ENCODE measurements around the gene CDH5. TPM values are rescaled to one million over a fixed set of nuclear protein-coding genes. Genes with fewer than 3 reads are reported as not detected.
A peak's percentile ranks its signal among the peaks of the same experiment; 100 is the strongest.

Gene CDH5
- total RNA-seq, 4 donors from 2014 or later, result 5.3 to 28.1 (median 11.4) TPM

- Histone ChIP-seq H3K27ac (no peak overlapping the region), H3K4me1 (peaks cover 0 to 8% (median 0%) of the 10 kb centered on the region in 4 donors), H3K36me3 (no peaks in the 10 kb centered on the region), H3K4me3 (no peak overlapping the region), H3K9me3 (no peaks in the 10 kb centered on the region), H3K27me3 (peaks cover 0 to 13% of the 10 kb centered on the region in 2 donors)
- no peak for TF ChIP-seq POLR2A (IDR thresholded peaks at IDR 0.05)
- TF ChIP-seq CTCF (IDR thresholded peaks at IDR 0.05), result no peak
- peak in 1 of 3 donors; percentile 23 for DNase-seq
Measured at GRCh38 chr16:66421891-66422290, 55.4 kb downstream of the CDH5 start.

- no peak overlapping the region for H3K4me3 ChIP-seq
- H3K36me3 ChIP-seq, result no peaks in the 10 kb centered on the region
- TF ChIP-seq POLR2A (IDR thresholded peaks at IDR 0.05) (no peak), CTCF (IDR thresholded peaks at IDR 0.05) (no peak)
- no peaks in the 10 kb centered on the region for H3K9me3 ChIP-seq
- no peak overlapping the region for H3K27ac ChIP-seq
- peaks cover 0 to 13% of the 10 kb centered on the region in 2 donors for H3K27me3 ChIP-seq
- peaks cover 0 to 10% (median under 1%) of the 10 kb centered on the region in 4 donors for H3K4me1 ChIP-seq
- DNase-seq, result peak in 1 of 3 donors; percentile 40
Measured at GRCh38 chr16:66422366-66422765, 55.9 kb downstream of the CDH5 start.

- Histone ChIP-seq H3K27ac (no peak overlapping the region), H3K4me3 (no peak overlapping the region), H3K36me3 (no peaks in the 10 kb centered on the region), H3K9me3 (no peaks in the 10 kb centered on the region), H3K27me3 (peaks cover 0 to 13% of the 10 kb centered on the region in 2 donors), H3K4me1 (peaks cover 0 to 18% (median 5%) of the 10 kb centered on the region in 4 donors)
- no peak for DNase-seq
- TF ChIP-seq POLR2A (IDR thresholded peaks at IDR 0.05) (no peak), CTCF (IDR thresholded peaks at IDR 0.05) (no peak)
Measured at GRCh38 chr16:66423177-66423576, 56.7 kb downstream of the CDH5 start.

- H3K36me3 ChIP-seq, result no peaks in the 10 kb centered on the region
- H3K4me1 ChIP-seq, result peaks cover 0 to 18% (median 5%) of the 10 kb centered on the region in 4 donors
- TF ChIP-seq CTCF (IDR thresholded peaks at IDR 0.05), result no peak
- no peak for TF ChIP-seq POLR2A (IDR thresholded peaks at IDR 0.05)
- peaks cover 0 to 13% of the 10 kb centered on the region in 2 donors for H3K27me3 ChIP-seq
- no peaks in the 10 kb centered on the region for H3K9me3 ChIP-seq
- DNase-seq, result peak in 1 of 3 donors; percentile 25
- no peak overlapping the region for H3K27ac ChIP-seq
- no peak overlapping the region for H3K4me3 ChIP-seq
Measured at GRCh38 chr16:66425651-66426050, 59.2 kb downstream of the CDH5 start.

GRCh38 chr16:66426112-66427035, 59.9 kb downstream of the CDH5 start:
- peak in 1 of 3 donors; percentile 39 for DNase-seq
- Histone ChIP-seq H3K4me1 (peaks cover 0 to 18% (median 5%) of the 10 kb centered on the region in 4 donors), H3K27me3 (peaks cover 0 to 13% of the 10 kb centered on the region in 2 donors), H3K9me3 (no peaks in the 10 kb centered on the region), H3K4me3 (peak overlapping the region in 2 of 4 donors; percentile 37 to 56), H3K27ac (no peak overlapping the region), H3K36me3 (no peaks in the 10 kb centered on the region)
- TF ChIP-seq POLR2A (IDR thresholded peaks at IDR 0.05) (no peak), CTCF (IDR thresholded peaks at IDR 0.05) (no peak)

Data from Peyer's patch (tissue), 4 donors.